GM23338 (cell line): Measurements from ENCODE around the gene NCBP3. TPM values are rescaled to one million over a fixed set of nuclear protein-coding genes. Genes with fewer than 3 reads are reported as not detected.

ENCODE experiments used
- ATAC-seq: fragments of 200-7000 bp; cut with Tn5 transposase; 3 replicates; pipeline ENCODE4 v1.9.1; 2020
- DNase-seq: peaks from one replicate; pipeline ENCODE4 v3.0.0-alpha.2; 2015; ENCODE audit warnings: low spot score
- H2AFZ ChIP-seq: fragments of 200-600 bp; sonication (generic); 2 replicates; pipeline ENCODE4 v1.8.0; 2016; ENCODE audit warnings: antibody characterized with exemption, mild to moderate bottlenecking, moderate library complexity
- H3F3A ChIP-seq: fragments of 200-600 bp; sonication (generic); replicated peaks from 2 replicates; pipeline ENCODE4 v1.8.0; 2017; ENCODE audit warnings: antibody characterized with exemption, mixed run types, low read depth
- H3K27ac ChIP-seq: fragments of 200-600 bp; sonication (generic); 2 replicates; pipeline ENCODE4 v1.6.1; 2016; ENCODE audit warnings: low read depth
- H3K27me3 ChIP-seq: fragments of 200-600 bp; sonication (generic); 2 replicates; pipeline ENCODE4 v1.8.0; 2016; ENCODE audit warnings: mild to moderate bottlenecking, mixed run types, moderate library complexity; ENCODE audit not compliant: insufficient read depth
- H3K36me3 ChIP-seq: fragments of 200-600 bp; sonication (generic); 2 replicates; pipeline ENCODE4 v1.8.0; 2016; ENCODE audit warnings: mild to moderate bottlenecking; ENCODE audit not compliant: insufficient read depth
- H3K4me1 ChIP-seq: fragments of 200-600 bp; sonication (generic); 2 replicates; pipeline ENCODE4 v1.8.0; 2016; ENCODE audit warnings: mild to moderate bottlenecking, moderate library complexity; ENCODE audit not compliant: insufficient read depth
- H3K4me2 ChIP-seq: fragments of 200-600 bp; sonication (generic); 2 replicates; pipeline ENCODE4 v1.7.1; 2017; ENCODE audit warnings: mixed run types
- H3K4me3 ChIP-seq: fragments of 200-600 bp; sonication (generic); 2 replicates; pipeline ENCODE4 v1.6.1; 2016; ENCODE audit warnings: mixed run types
- H3K79me2 ChIP-seq: fragments of 200-600 bp; sonication (generic); replicated peaks from 2 replicates; pipeline ENCODE4 v1.8.0; 2017; ENCODE audit warnings: mild to moderate bottlenecking; ENCODE audit not compliant: insufficient read depth
- H3K9me2 ChIP-seq: fragments of 200-600 bp; sonication (generic); 2 replicates; pipeline ENCODE4 v1.8.0; 2017; ENCODE audit not compliant: insufficient read depth
- H4K20me1 ChIP-seq: fragments of 200-600 bp; sonication (generic); replicated peaks from 2 replicates; pipeline ENCODE4 v1.8.0; 2017; ENCODE audit warnings: mild to moderate bottlenecking; ENCODE audit not compliant: insufficient read depth
- H3K27ac Mint-ChIP-seq: 2 replicates; pipeline ENCODE4 v1.8.0; 2020; ENCODE audit warnings: inconsistent platforms, mild to moderate bottlenecking, moderate library complexity, mixed read lengths
- H3K27me3 Mint-ChIP-seq: 3 replicates; pipeline ENCODE4 v1.8.0; 2022; ENCODE audit warnings: low read depth, mild to moderate bottlenecking, moderate library complexity, mixed read lengths, inconsistent platforms; ENCODE audit not compliant: insufficient read depth, poor library complexity
- H3K36me3 Mint-ChIP-seq: 3 replicates; pipeline ENCODE4 v1.8.0; 2021; ENCODE audit warnings: low read depth, mild to moderate bottlenecking, inconsistent platforms, moderate library complexity, mixed read lengths
- H3K4me1 Mint-ChIP-seq: 3 replicates; pipeline ENCODE4 v1.8.0; 2020; ENCODE audit warnings: mild to moderate bottlenecking, inconsistent platforms, mixed read lengths
- H3K4me3 Mint-ChIP-seq: 3 replicates; pipeline ENCODE4 v1.8.0; 2021; ENCODE audit warnings: moderate library complexity, mild to moderate bottlenecking, inconsistent platforms, mixed read lengths
- H3K9me3 Mint-ChIP-seq: 3 replicates; pipeline ENCODE4 v1.8.0; 2020; ENCODE audit warnings: moderate library complexity, mild to moderate bottlenecking, inconsistent platforms, mixed read lengths
- STAT1 ChIP-seq: IDR thresholded peaks from one replicate; pipeline ENCODE4 v1.6.1; 2016; ENCODE audit warnings: antibody characterized with exemption; ENCODE audit not compliant: unreplicated experiment
- polyA plus RNA-seq: library from polyadenylated mRNA; unstranded; fragments of >200 nt; fragmentation: Nextera tagmentation; extraction: Ambion mirVana; gene quantifications from 2 replicates; pipeline ENCODE4 v1.2.1, GENCODE V29; 2016
- total RNA-seq: library from RNA; depleted of rRNA; stranded (reverse); fragments of >200 nt; shearing (Covaris generic); gene quantifications from 2 replicates; pipeline ENCODE4 v1.2.3, GENCODE V29; 2014
- TF ChIP-seq, protein P1 (sequence below): fragments of 250-450 bp; sonication (Bioruptor Pico); IDR thresholded peaks from 2 replicates; pipeline ENCODE4 v1.5.0; 2020; ENCODE audit warnings: mild to moderate bottlenecking, moderate library complexity

NCBP3 gene
- total and polyA plus RNA-seq, 2 experiments from 2014 or later: 35.5 to 42.8 TPM

DNA sequence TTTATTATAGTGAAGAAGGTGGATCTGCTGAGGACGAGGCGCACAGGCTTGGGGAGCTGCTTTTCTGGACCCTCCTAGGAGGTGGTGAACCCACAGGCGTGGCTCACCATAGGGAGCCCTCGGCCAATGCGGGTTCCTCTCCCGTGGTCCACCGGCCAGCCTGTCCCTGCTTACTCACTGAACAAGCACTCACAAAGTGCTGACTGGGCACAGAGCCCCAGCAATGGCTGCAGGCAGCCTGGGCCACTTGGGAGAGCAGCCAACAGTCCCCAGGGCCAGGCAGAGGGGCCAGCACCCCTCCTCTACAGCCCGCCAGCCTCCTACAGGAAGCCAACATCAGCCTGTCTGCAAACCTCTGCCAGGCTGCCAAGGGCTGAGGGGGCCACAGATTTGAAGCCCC, 19.1 kb upstream of the NCBP3 start (continued):
- TF ChIP-seq, protein P1, sequence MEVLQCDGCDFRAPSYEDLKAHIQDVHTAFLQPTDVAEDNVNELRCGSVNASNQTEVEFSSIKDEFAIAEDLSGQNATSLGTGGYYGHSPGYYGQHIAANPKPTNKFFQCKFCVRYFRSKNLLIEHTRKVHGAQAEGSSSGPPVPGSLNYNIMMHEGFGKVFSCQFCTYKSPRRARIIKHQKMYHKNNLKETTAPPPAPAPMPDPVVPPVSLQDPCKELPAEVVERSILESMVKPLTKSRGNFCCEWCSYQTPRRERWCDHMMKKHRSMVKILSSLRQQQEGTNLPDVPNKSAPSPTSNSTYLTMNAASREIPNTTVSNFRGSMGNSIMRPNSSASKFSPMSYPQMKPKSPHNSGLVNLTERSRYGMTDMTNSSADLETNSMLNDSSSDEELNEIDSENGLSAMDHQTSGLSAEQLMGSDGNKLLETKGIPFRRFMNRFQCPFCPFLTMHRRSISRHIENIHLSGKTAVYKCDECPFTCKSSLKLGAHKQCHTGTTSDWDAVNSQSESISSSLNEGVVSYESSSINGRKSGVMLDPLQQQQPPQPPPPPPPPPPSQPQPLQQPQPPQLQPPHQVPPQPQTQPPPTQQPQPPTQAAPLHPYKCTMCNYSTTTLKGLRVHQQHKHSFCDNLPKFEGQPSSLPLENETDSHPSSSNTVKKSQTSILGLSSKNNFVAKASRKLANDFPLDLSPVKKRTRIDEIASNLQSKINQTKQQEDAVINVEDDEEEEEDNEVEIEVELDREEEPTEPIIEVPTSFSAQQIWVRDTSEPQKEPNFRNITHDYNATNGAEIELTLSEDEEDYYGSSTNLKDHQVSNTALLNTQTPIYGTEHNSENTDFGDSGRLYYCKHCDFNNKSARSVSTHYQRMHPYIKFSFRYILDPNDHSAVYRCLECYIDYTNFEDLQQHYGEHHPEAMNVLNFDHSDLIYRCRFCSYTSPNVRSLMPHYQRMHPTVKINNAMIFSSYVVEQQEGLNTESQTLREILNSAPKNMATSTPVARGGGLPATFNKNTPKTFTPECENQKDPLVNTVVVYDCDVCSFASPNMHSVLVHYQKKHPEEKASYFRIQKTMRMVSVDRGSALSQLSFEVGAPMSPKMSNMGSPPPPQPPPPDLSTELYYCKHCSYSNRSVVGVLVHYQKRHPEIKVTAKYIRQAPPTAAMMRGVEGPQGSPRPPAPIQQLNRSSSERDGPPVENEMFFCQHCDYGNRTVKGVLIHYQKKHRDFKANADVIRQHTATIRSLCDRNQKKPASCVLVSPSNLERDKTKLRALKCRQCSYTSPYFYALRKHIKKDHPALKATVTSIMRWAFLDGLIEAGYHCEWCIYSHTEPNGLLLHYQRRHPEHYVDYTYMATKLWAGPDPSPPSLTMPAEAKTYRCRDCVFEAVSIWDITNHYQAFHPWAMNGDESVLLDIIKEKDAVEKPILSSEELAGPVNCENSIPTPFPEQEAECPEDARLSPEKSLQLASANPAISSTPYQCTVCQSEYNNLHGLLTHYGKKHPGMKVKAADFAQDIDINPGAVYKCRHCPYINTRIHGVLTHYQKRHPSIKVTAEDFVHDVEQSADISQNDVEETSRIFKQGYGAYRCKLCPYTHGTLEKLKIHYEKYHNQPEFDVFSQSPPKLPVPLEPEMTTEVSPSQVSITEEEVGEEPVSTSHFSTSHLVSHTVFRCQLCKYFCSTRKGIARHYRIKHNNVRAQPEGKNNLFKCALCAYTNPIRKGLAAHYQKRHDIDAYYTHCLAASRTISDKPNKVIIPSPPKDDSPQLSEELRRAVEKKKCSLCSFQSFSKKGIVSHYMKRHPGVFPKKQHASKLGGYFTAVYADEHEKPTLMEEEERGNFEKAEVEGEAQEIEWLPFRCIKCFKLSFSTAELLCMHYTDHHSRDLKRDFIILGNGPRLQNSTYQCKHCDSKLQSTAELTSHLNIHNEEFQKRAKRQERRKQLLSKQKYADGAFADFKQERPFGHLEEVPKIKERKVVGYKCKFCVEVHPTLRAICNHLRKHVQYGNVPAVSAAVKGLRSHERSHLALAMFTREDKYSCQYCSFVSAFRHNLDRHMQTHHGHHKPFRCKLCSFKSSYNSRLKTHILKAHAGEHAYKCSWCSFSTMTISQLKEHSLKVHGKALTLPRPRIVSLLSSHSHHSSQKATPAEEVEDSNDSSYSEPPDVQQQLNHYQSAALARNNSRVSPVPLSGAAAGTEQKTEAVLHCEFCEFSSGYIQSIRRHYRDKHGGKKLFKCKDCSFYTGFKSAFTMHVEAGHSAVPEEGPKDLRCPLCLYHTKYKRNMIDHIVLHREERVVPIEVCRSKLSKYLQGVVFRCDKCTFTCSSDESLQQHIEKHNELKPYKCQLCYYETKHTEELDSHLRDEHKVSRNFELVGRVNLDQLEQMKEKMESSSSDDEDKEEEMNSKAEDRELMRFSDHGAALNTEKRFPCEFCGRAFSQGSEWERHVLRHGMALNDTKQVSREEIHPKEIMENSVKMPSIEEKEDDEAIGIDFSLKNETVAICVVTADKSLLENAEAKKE (CRISPR knock-in tag): no peak

- no peaks in the 10 kb centered on the region; the same call in 2 of the 3 replicates for H3K4me1 Mint-ChIP-seq
- no peaks in the 10 kb centered on the region for H3K9me2 ChIP-seq
- H4K20me1 ChIP-seq: no peaks in the 10 kb centered on the region
- no peak for DNase-seq
- TF ChIP-seq STAT1: no peak
- H3K4me3 ChIP-seq: no peak overlapping the region
- no peaks in the 10 kb centered on the region for H3K79me2 ChIP-seq
- H3F3A ChIP-seq: no peaks in the 10 kb centered on the region
- no peaks in the 10 kb centered on the region for H3K4me1 ChIP-seq
- no peak overlapping the region for H3K4me3 Mint-ChIP-seq
- H3K27ac ChIP-seq: no peak overlapping the region
- no peaks in the 10 kb centered on the region for H3K9me3 Mint-ChIP-seq
- no peak overlapping the region for H2AFZ ChIP-seq
- H3K27me3 ChIP-seq: no peaks in the 10 kb centered on the region
- peaks cover 5% of the 10 kb centered on the region for H3K27me3 Mint-ChIP-seq
- H3K4me2 ChIP-seq: no peak overlapping the region
- H3K27ac Mint-ChIP-seq: no peak overlapping the region
- no peak for ATAC-seq
- peaks cover 5% of the 10 kb centered on the region; the same call in 2 of the 3 replicates for H3K36me3 Mint-ChIP-seq
- H3K36me3 ChIP-seq: no peaks in the 10 kb centered on the region; the same call in 1 of the 2 replicates
Measured at GRCh38 chr17:3864534-3864933, 18.5 kb upstream of the NCBP3 start.
